Right forelimb (tissue), 1 donor: ENCODE data around the gene VTI1A.

Experiments used
- DNase-seq: peaks from one replicate; pipeline ENCODE4 v3.0.0-alpha.2; 2018

Gene VTI1A

GRCh38 chr10:112766636-112767035 lies 319.6 kb downstream of the VTI1A start:
- no peak for DNase-seq

- DNase-seq: no peak
Observed at GRCh38 chr10:112767156-112767555, 320.1 kb downstream of the VTI1A start.

DNA sequence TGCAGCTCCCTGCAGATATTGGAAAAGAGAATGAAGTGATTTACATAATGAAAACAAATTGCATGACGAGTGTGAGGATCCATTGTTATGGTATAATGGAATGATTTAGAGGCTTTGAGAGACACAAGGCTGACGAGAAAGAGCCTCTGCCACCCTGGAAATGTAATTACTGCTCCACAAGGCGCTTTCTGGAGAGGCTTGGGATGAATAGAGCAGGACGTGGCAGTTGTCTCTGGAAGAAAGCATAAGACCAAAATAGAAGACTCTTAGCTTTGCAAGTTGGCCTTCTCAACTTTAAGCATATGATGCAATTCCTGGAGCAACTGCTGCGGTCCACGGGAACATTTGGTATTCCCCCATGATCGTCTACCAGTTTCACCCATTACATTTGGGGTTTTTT lies 321.1 kb downstream of the VTI1A start:
- no peak for DNase-seq

- DNase-seq: no peak
Observed at GRCh38 chr10:112769081-112769480, 322.1 kb downstream of the VTI1A start.

DNA sequence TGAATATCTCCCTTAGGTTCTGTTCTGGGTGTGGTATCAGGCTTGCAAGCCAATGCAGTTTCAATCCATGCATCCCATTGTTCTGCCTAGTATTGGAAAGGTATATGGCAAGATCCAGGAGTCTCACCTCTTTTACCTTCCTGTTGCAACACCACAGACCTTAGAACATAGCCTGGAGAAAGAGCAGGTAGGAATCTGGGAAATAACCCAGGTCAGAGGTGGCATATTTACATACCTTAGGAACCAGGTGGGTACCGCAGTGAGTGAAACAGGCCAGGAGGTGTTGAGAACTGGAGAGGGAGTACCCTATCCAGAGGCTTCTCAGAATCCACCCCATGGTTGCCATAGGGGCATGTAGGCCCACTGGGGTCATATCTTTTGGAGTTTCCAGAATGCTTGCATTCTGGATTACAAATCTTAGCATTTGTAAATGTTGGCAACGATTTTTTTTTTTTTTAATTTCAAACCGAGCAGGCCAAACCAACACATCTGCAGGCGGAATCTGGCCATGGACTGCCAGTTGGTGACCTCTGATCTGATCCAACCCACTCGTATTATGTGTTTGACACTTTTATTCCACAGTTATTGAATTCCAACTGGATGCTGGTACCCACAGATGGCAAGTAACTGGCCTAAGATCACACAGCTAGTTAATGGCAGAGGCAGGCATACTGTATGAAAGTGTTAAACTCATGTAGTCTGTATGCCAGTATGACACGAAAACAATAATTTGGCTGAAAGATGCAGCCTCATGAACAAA lies 322.8 kb downstream of the VTI1A start:
- no peak for DNase-seq

DNA sequence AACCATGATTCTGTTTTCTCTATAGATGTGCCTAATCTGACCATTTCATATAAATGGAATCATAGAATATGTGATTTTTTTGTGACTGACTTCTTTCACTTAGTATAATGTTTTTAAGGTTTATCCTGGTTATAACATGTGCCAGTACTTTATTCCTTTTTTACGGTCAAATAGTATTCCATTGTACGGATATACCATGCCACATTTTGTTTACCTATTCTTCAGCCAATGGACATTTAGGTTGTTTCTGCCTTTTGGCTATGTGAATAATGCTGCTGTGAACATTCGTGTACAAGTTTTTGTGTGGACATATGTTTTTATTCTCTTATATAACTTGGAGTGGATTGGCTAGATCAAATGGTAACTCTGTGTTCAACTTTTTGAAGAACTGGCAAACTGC lies 324.7 kb downstream of the VTI1A start:
- DNase-seq: no peak

GRCh38 chr10:112773783-112774182 lies 326.8 kb downstream of the VTI1A start:
- DNase-seq: no peak

- no peak for DNase-seq
Observed at GRCh38 chr10:112774210-112774609, 327.2 kb downstream of the VTI1A start.

GRCh38 chr10:112774798-112775197 lies 327.8 kb downstream of the VTI1A start:
- DNase-seq: no peak

- no peak for DNase-seq
Observed at GRCh38 chr10:112775381-112775780, 328.4 kb downstream of the VTI1A start.

GRCh38 chr10:112775892-112776674 lies 329.1 kb downstream of the VTI1A start:
- DNase-seq: no peak

DNA sequence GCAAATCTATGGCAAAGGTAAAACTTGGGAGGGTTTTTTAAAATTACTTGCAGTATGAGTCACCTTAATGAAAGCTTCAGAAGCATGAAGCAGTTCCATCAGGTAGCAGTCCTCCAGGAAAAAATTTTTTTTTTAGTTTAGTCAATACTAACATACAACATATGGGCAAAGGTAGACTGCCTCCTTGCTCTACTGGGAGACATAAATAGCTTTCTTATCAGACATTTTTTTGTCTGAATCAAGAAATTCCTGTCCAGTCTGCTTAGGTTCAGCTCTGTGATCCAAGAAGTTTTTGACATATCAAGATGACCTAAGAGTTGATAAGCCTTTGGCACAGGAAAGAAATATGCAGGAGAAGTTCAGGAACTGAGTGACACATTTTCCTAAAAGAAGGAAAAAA lies 331.6 kb downstream of the VTI1A start:
- no peak for DNase-seq

DNA sequence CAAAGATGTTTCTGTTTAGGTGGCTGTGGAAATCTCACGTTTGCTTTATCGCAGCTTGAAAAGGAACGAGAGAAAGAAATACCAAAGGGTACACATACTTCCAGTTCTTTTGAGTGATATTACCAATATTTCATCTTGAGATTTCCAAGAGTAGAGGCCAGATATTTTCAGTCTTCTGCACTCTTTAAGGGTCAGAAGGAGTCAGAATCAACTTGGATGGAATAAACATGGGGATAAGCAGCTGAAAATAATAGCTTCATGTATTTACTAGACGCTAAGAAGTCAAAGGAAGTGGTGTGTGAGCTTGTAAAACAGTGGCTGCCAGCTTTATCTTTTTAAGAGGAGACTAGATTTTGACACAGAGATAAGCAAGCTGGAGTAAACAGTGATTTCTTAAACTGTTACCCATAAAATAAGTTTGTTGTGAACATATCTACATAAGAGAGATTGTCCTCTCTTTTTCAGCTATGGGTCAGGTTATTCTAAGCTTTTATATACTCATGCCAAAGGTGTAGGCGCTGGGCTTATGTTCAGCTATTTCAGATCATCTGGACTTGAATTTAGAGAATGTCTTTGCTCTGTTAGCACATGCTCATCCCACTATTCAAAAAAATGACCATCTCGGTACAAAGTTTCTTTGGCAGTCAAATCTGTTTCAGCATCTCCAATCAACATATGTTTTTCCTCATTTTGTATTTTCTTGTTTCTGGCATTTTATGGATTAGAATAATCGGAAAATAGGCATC lies 332.2 kb downstream of the VTI1A start:
- no peak for DNase-seq

DNA sequence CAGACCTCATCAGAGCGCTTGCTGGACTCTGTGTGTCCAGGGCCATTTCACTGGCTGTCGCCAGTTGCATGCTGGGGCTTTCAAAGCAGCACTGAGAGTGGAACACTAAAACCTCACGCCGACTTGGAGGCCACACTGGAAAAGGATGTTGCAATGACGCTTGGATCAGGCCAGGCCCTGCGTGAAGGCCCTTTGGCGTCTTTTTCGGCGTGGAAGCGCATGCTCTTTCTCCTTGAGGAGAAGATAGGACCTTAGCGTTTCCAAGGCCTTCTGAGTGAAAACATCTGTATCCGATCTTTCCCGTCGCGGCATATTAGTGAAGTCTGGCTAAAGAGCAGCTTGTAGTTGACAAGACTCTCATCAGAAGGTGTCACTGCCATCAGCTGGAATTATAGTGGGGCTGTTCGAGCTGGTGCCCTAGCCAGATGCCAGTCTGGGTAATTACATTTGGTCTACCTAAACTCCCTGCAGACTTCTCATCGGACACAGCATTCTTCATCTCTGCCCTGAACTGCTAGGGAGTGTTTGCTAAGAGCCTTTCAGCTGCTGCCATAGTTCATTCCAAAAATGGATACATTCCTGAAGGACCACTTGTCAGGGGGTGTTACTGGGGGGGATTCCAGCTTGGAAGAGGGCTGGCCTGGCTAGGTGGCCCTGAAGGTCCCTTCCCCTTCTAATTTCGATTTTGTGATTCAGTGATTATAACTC lies 335.3 kb downstream of the VTI1A start:
- peak; percentile 77 for DNase-seq

GRCh38 chr10:112783351-112784021 lies 336.5 kb downstream of the VTI1A start:
- DNase-seq: no peak

DNA sequence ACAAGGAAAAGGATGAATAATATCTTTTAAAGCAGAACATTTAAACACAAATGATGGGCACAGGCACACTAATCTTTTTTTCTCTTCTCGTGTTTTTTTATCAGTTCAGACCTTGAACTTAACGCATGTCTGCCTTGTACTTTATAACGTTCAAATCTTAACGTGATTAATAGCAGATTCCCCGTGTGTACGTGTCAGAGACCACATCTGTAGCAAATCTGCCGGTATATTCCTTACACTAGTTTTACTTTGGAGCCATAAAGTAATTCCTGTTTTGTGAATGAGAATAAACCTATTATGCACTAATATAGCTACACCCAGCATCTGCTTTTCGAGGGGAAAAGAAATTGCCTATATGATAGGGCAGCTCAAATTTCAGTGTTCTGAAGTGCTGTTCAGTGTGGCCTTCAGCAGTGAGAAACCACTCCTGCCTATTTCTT lies 337.0 kb downstream of the VTI1A start:
- no peak for DNase-seq

GRCh38 chr10:112785089-112785488 lies 338.1 kb downstream of the VTI1A start:
- no peak for DNase-seq

GRCh38 chr10:112789248-112789647 lies 342.2 kb downstream of the VTI1A start:
- no peak for DNase-seq

DNA sequence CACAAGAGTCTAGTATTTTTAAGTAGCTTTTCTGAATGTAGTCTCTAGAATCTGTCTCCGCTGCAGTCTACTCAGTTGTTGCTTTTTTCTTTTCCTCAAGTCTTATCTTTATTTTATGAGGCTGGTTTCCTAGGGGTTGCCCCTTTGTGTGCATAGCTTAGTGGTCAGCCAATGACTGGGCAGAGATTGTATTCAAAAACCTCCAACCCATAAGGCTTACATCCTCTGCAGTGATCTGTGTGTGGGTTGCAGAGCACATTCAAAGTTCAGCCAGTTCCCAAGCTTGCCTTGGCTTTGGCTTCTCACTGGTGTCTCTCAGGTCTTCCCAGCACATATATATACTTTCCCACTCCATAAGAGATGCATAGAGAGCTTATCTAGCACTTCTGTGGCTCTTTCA lies 343.0 kb downstream of the VTI1A start:
- DNase-seq: no peak

DNA sequence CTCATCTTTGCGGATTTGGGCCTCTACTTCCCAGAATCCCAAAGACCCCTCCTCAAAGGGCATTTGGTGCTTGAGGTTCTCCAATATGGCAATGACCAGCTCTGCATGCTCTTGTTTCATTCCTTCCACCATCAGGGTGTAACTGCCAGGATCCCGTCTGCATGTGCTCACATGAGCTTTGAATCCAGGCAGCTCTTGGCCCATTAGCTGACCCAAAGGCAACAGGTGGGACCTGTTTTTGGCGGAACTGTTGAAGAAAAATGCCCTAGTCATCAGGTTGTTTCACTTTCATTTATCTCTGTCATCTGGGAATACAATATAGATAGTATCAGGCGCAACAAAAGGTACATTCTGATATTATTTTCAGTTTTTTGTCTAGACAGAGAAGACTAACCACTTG lies 343.9 kb downstream of the VTI1A start:
- no peak for DNase-seq

GRCh38 chr10:112791447-112791846 lies 344.4 kb downstream of the VTI1A start:
- DNase-seq: no peak

DNA sequence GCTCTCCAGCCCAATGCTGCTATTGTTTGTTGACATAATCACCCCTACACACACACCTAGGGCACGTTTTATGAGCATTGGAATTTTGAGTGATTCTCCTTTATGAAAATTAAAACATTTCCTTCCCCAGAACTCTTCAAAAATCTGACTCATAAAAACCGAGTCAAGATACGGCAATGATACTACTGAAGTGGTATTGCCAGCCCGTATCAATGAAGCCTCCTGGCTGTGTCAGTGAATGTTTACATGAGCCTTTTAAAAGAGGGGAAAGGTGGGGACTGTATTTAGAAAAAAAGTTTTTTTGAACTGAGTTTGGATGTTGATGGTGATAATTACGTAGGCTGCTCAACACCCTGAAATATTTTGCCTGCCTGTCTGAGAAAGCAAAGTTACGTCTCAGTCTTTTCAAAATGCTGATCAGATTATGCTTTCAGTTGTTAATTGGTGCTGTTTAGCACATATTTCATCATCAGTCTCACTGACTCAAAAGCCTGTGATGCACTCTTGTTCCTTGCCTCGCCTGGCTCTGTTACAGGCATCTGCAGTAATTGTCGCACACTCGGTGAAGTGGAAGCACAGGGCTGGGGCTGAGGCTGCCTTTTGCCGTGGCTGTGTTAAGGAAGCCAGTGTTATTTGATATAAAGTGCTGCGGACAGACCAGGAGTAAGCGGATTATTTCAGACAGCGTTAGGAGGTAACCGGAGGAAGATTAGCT lies 345.6 kb downstream of the VTI1A start:
- peak; percentile 61 for DNase-seq
